Tibial artery (tissue), 4 donors: ENCODE measurements around the gene MTX3.

Experiments used
- DNase-seq, 2 donors: peaks; one replicate each; pipeline ENCODE4 v3.0.0-alpha.2; 2019
- H3K27ac ChIP-seq, 2 donors: fragments of 200-600 bp; sonication (generic) in 1 of 2; 1 replicate in 1 of 2; 2 replicates in 1 of 2; pipeline ENCODE4 v1.5.1; 2018 to 2019; ENCODE audit warnings: mild to moderate bottlenecking in 1 of 2
- H3K27me3 ChIP-seq, 2 donors: fragments of 200-600 bp; sonication (generic) in 1 of 2; one replicate each; pipeline versions ENCODE4 v1.5.1 to v1.6.0; 2016 to 2019
- H3K36me3 ChIP-seq, 3 donors: fragments of 200-600 bp; sonication (generic) in 2 of 3; one replicate each; pipeline ENCODE4 v1.5.1; 2016 to 2019; ENCODE audit warnings: mild to moderate bottlenecking in 2 of 3
- H3K4me1 ChIP-seq, 4 donors: fragments of 200-600 bp; sonication (generic) in 2 of 4; 1 replicate in 3 of 4; 2 replicates in 1 of 4; pipeline ENCODE4 v1.5.1; 2016 to 2019
- H3K4me3 ChIP-seq, 2 donors: fragments of 200-600 bp; sonication (generic) in 1 of 2; 1 replicate in 1 of 2; 2 replicates in 1 of 2; pipeline ENCODE4 v1.5.1; 2018 to 2019; ENCODE audit warnings: mild to moderate bottlenecking in 2 of 2
- H3K9me3 ChIP-seq, 3 donors: fragments of 200-600 bp; sonication (generic) in 1 of 3; one replicate each; pipeline ENCODE4 v1.5.1; 2016 to 2019
- intact Hi-C: fragments of 100-400 bp; cut with DNase I; formaldehyde crosslinking; loops from one replicate; pipeline ENCODE4 v1.15.0; 2023; ENCODE audit warnings: low total_unique reads
- TF ChIP-seq, protein P1 (sequence below), 2 experiments: fragments of 200-600 bp in 1 of 2; fragments of 450-650 bp in 1 of 2; IDR thresholded peaks; one replicate each; pipeline ENCODE4 v1.5.1; 2017 to 2019; ENCODE audit warnings: antibody characterized with exemption in 2 of 2, mild to moderate bottlenecking in 1 of 2, moderate library complexity in 1 of 2

Gene MTX3

DNA sequence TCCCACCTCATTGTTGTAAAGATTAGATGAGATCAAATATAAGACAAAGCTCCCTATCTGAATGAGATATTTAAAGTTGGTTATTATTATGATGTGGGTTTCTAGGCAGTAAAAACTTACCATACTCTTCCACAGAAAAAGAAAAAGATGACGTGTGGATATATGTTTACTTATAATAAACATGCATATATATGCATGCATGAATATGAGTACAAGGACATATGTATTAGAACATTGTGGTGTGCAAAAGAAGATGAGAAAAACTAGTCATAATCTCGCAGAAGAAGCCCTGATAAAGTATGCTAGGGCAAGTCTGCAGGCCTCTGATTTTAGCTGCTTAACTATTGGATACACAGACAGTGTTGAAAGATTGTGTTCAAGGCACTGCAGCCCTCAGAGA lies 34.0 kb upstream of the MTX3 start:
- intact Hi-C loops, result no loop called here
- Histone ChIP-seq H3K9me3 (no peaks in the 10 kb centered on the region), H3K4me1 (no peaks in the 10 kb centered on the region), H3K4me3 (no peak overlapping the region), H3K36me3 (no peaks in the 10 kb centered on the region), H3K27me3 (no peaks in the 10 kb centered on the region), H3K27ac (no peak overlapping the region)
- TF ChIP-seq, protein P1, sequence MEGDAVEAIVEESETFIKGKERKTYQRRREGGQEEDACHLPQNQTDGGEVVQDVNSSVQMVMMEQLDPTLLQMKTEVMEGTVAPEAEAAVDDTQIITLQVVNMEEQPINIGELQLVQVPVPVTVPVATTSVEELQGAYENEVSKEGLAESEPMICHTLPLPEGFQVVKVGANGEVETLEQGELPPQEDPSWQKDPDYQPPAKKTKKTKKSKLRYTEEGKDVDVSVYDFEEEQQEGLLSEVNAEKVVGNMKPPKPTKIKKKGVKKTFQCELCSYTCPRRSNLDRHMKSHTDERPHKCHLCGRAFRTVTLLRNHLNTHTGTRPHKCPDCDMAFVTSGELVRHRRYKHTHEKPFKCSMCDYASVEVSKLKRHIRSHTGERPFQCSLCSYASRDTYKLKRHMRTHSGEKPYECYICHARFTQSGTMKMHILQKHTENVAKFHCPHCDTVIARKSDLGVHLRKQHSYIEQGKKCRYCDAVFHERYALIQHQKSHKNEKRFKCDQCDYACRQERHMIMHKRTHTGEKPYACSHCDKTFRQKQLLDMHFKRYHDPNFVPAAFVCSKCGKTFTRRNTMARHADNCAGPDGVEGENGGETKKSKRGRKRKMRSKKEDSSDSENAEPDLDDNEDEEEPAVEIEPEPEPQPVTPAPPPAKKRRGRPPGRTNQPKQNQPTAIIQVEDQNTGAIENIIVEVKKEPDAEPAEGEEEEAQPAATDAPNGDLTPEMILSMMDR (IDR thresholded peaks at IDR 0.05), result no peak
- DNase-seq, result no peak

DNA sequence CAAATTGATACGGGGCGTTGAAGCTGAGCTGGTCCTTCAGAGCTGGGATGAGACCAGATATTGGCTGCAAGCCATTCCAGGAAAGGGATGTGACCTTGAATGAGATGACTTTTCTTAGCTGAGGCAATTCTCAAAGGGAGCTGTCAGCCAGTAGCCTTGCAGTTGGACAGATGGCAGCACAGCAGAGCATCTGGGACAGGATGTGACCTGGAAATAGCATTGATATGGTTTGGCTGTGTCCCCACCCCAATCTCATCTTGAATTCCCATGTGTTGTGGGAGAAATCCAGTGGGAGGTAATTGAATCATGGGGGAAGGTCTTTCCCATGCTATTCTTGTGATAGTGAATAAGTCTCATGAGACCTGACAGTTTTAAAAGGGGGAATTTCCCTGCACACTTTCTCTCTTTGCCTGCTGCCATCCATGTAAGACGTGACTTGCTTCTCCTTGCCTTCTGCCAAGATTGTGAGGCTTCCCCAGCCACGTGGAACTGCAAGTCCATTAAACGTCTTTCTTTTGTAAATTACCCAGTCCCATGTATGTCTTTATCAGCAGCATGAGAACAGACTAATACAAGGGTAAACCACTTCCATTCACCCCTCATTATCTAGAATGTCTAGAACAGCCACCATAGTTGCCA lies 19.8 kb upstream of the MTX3 start:
- TF ChIP-seq, protein P1 (IDR thresholded peaks at IDR 0.05), result no peak
- Histone ChIP-seq H3K4me3 (no peak overlapping the region), H3K9me3 (no peaks in the 10 kb centered on the region), H3K27ac (no peak overlapping the region), H3K27me3 (no peaks in the 10 kb centered on the region), H3K36me3 (no peaks in the 10 kb centered on the region), H3K4me1 (no peaks in the 10 kb centered on the region)
- intact Hi-C loops, result no loop called here
- DNase-seq, result no peak

DNA sequence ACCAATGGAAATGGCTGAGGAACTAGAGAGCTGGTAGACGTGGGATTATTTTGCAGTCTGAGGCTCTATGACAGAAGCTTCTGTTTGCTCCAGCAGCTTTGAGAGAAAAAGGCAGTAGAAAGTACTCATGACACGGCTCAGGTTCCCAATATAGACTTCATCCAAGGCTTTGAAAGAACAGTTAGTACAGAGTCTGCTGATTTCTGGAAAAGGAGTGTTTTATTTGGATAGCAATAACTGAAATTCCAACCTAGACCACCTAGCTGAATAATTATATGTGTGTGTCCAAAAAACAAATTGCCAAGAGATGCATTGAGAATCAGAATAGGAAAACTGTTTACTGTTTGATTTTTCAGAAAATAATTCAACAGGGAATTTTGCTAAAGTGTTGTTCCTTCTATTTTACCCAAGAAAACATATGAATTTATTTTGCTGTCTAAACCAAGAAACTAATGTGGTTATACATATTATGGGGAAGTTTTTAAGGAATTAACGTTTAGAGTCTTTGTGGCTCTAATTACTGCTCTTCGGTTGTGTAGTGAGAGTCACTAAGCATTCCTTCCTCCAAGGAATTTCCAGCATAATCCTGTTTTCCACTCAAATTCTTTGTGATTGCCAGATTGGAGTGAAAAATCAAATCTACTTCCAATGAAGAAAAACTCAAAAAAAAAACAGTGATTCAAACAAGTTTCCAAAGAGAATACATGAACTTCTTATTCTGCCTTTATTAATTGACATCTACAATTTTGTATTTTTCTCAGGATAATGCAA lies 18.1 kb upstream of the MTX3 start:
- no peak overlapping the region for H3K4me3 ChIP-seq
- TF ChIP-seq, protein P1 (IDR thresholded peaks at IDR 0.05), result no peak
- no peaks in the 10 kb centered on the region for H3K4me1 ChIP-seq
- no peak for DNase-seq
- no peak overlapping the region for H3K27ac ChIP-seq
- H3K9me3 ChIP-seq, result no peaks in the 10 kb centered on the region
- no peaks in the 10 kb centered on the region for H3K27me3 ChIP-seq
- intact Hi-C loops, result no loop called here
- H3K36me3 ChIP-seq, result no peaks in the 10 kb centered on the region

DNA sequence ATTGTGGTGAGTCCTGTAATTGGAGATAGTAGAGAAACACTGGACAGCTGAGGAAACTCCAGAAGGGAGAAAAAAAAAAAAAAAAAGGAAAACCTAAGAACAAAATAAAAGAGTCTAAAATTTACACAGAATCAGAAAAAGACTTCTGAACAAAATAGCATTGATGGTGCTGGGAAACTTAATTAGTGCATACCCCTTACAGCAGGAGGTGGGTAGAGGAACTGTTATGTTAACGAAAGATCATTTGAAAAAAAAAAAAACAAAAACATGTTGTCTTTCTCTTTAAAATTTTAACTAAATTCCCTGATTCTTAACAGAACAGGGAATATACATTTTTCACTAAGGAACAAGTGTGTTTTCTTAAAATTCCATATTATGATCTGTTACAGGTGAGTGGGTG lies 11.6 kb upstream of the MTX3 start:
- intact Hi-C loops, result no loop called here
- Histone ChIP-seq H3K4me3 (no peak overlapping the region), H3K27ac (no peak overlapping the region), H3K9me3 (no peaks in the 10 kb centered on the region), H3K36me3 (no peaks in the 10 kb centered on the region), H3K27me3 (no peaks in the 10 kb centered on the region), H3K4me1 (no peaks in the 10 kb centered on the region)
- TF ChIP-seq, protein P1 (IDR thresholded peaks at IDR 0.05), result no peak
- DNase-seq, result no peak

DNA sequence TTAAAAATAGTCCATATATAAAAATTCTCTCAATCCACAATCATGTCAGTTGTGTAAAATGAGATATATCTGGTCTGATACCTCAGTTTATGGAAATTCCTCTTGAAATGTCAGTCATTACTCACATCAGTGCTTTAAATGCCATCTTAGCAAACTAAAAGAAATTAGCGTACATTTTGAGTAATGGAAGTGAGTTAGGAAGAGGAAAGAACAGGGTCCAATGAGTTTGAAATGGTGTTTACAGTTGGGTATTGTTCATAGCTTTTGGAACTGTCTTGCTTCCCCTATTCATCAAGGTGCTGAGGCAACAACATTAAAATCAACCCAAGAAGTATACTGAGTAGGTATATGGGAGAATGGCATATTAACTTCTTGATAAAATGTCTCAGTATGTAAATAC lies 8.7 kb upstream of the MTX3 start:
- no peak overlapping the region for H3K27ac ChIP-seq
- no peak overlapping the region for H3K4me3 ChIP-seq
- no peaks in the 10 kb centered on the region for H3K4me1 ChIP-seq
- no peak for DNase-seq
- TF ChIP-seq, protein P1 (IDR thresholded peaks at IDR 0.05), result no peak
- intact Hi-C loops, result no loop called here
- no peaks in the 10 kb centered on the region for H3K27me3 ChIP-seq
- H3K9me3 ChIP-seq, result no peaks in the 10 kb centered on the region
- no peaks in the 10 kb centered on the region for H3K36me3 ChIP-seq
